KOPT-K1 (cell line): ENCODE data around the gene SLC25A19.

ENCODE experiments used
- H3K27ac ChIP-seq: fragments of 200-600 bp; sonication (generic); 2 replicates; pipeline ENCODE4 v1.5.1; 2016; ENCODE audit warnings: antibody characterized with exemption, mild to moderate bottlenecking, low read depth, low read length; ENCODE audit not compliant: poor library complexity, severe bottlenecking
- H3K36me3 ChIP-seq: fragments of 200-600 bp; sonication (generic); 2 replicates; pipeline ENCODE4 v1.5.1; 2017; ENCODE audit warnings: antibody characterized with exemption, mild to moderate bottlenecking, low read length, moderate library complexity; ENCODE audit not compliant: insufficient read depth
- H3K9me3 ChIP-seq: fragments of 200-600 bp; sonication (generic); 2 replicates; pipeline ENCODE4 v1.5.1; 2017; ENCODE audit warnings: antibody characterized with exemption, low read length, mild to moderate bottlenecking; ENCODE audit not compliant: insufficient read depth, poor library complexity, severe bottlenecking

SLC25A19 gene

GRCh38 chr17:75228305-75228704, 60.9 kb downstream of the SLC25A19 start:
- Histone ChIP-seq H3K9me3 (no peaks in the 10 kb centered on the region), H3K27ac (no peak overlapping the region), H3K36me3 (peaks cover 99% of the 10 kb centered on the region)

GRCh38 chr17:75227729-75228128, 61.5 kb downstream of the SLC25A19 start:
- Histone ChIP-seq H3K36me3 (peaks cover 99% of the 10 kb centered on the region), H3K27ac (no peak overlapping the region), H3K9me3 (no peaks in the 10 kb centered on the region)

- H3K27ac ChIP-seq: no peak overlapping the region
- no peaks in the 10 kb centered on the region for H3K9me3 ChIP-seq
- H3K36me3 ChIP-seq: peaks cover 97% of the 10 kb centered on the region
Observed at GRCh38 chr17:75225016-75225415, 64.2 kb downstream of the SLC25A19 start.
